Activated T-helper 9 cell treated with anti-CD3 and anti-CD28 coated beads, Interleukin-2, amount 50 U/mL, for 16 hours (primary cell): ENCODE results near the gene CD58.

Experiments used
- DNase-seq: peaks from one replicate; pipeline ENCODE4 v3.0.0-alpha.2; 2020; ENCODE audit warnings: low read depth

The CD58 gene

GRCh38 chr1:116466810-116467557 is 103.8 kb downstream of the CD58 start:
- no peak for DNase-seq

- DNase-seq, result no peak
Observed at GRCh38 chr1:116465845-116466685, 104.8 kb downstream of the CD58 start.

- DNase-seq, result no peak
Observed at GRCh38 chr1:116465477-116465844, 105.4 kb downstream of the CD58 start.
